GM12873 (cell line): ENCODE measurements around the gene CCDC60.

Experiments
- TF ChIP-seq, protein P1 (sequence below): IDR thresholded peaks from 2 replicates; pipeline ENCODE4 v1.5.1; 2012; ENCODE audit warnings: low read depth, mild to moderate bottlenecking, moderate library complexity, low read length, control low read depth; ENCODE audit not compliant: insufficient read depth; ENCODE audit errors: missing control alignments

Gene CCDC60

DNA sequence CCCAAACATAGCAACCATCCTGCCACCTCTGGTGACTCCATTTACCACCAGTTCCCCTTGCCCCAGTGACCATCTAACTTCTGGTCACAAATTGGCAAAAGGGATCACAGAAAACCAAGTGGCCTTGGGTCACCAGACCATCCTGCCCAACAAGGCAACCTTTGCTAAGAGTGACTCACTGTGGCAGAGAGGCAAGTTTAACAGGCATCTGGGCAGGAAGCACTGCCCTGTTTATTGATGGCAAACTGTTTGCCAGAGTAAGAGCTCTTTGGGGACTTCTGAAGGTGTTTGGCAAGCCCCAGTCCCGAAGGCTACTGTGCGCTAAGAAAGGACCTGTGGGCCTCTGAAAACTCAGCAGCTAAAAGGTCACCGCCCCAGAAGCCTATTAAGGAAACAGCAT lies 230.9 kb downstream of the CCDC60 start:
- TF ChIP-seq, protein P1, sequence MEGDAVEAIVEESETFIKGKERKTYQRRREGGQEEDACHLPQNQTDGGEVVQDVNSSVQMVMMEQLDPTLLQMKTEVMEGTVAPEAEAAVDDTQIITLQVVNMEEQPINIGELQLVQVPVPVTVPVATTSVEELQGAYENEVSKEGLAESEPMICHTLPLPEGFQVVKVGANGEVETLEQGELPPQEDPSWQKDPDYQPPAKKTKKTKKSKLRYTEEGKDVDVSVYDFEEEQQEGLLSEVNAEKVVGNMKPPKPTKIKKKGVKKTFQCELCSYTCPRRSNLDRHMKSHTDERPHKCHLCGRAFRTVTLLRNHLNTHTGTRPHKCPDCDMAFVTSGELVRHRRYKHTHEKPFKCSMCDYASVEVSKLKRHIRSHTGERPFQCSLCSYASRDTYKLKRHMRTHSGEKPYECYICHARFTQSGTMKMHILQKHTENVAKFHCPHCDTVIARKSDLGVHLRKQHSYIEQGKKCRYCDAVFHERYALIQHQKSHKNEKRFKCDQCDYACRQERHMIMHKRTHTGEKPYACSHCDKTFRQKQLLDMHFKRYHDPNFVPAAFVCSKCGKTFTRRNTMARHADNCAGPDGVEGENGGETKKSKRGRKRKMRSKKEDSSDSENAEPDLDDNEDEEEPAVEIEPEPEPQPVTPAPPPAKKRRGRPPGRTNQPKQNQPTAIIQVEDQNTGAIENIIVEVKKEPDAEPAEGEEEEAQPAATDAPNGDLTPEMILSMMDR: no peak

- TF ChIP-seq, protein P1: no peak
Observed at GRCh38 chr12:119570771-119571170, 236.2 kb downstream of the CCDC60 start.

GRCh38 chr12:119573086-119573485 lies 238.6 kb downstream of the CCDC60 start:
- TF ChIP-seq, protein P1: no peak

GRCh38 chr12:119574255-119574654 lies 239.7 kb downstream of the CCDC60 start:
- TF ChIP-seq, protein P1: no peak

DNA sequence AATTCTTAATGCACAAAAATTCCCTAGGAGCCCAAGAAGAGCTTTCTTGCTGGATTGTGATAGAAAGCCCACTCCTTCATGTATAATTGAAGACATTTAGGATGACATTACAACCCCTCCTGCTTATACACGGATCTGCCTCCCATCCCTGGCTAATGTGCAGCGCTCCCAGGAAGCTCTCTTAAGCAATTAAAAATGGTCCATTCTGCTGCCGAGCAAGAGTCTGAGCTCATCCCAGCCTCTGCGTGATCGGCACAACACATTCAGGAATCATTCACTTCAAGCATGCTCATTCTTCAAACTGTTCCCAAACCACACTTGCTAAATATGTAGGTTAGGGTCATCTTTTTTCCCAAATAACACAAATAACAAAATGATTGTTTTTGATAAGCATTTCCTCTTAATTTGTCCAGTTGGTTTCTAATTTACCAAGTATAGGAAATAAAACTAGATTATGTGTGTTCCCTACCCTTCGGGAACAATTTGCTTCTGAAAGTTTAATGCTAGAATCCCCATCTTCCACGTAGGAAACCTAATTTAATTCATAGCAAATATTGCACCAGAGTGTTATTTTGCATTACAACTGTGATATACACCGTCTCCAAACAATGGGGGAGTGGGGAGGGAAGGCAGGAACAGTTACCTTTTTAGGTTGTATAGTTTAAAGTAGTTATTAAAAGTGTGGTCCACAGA lies 241.7 kb downstream of the CCDC60 start:
- TF ChIP-seq, protein P1: no peak

DNA sequence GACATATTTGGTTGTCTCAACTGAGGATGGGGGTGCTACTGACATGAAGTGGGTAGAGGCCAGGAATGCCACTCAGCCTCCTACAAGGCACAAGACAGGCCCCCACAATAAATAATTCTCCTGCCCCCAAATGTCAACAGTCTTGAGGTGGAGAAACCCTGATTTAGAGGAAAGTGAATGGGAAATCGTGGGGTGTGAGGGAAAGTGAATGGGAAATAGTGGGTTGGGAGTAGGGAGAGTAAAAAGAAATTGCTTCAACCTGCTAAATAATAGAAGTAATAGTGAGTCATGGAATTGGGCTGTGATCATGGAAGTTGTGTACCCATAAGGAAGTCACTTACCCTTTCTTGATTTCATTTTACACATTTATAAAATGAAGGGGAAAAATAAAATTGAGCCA lies 242.4 kb downstream of the CCDC60 start:
- TF ChIP-seq, protein P1: no peak

DNA sequence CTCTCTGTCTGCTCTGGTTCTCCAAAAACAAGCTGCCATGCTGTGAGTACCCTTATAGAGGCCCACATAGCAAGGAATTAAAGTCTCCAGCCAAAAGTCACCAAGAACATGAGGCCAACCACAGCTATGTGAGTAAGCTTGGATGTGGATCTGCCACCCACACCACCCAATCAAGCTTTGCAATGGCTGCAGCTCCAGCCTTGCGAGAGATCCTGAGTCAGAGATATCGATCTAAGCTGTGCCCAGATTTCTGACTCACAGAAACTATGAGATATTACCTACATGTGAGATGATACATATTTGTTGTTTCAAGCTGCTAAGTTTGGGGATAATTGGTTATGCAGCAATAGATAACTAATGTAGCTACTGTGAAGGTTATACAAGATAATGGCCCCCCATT lies 243.6 kb downstream of the CCDC60 start:
- TF ChIP-seq, protein P1: no peak

GRCh38 chr12:119589097-119589496 lies 254.6 kb downstream of the CCDC60 start:
- TF ChIP-seq, protein P1: no peak
